ENCODE results near the gene SARS1. TPM values are rescaled to one million over a fixed set of nuclear protein-coding genes. Genes with fewer than 3 reads are reported as not detected.

SARS1 gene
- total and polyA plus RNA-seq, 2 of the 13 experiments (the other 11 are each of a cell fraction or from before 2014, with no cell fraction given) = 103 to 134 TPM

GRCh38 chr1:109277434-109278204 lies 63.9 kb downstream of the SARS1 start (continued):
- TF ChIP-seq DBP (CRISPR knock-in tag; IDR thresholded peaks at IDR 0.05; ENCODE audit: not compliant biosample characterization) = no peak
- TF ChIP-seq KAT7 (CRISPR knock-in tag; IDR thresholded peaks at IDR 0.05; ENCODE audit: borderline replicate concordance) = peak; percentile 46; the same call in 1 of the 2 replicates
- TF ChIP-seq PITX1 (CRISPR knock-in tag; IDR thresholded peaks at IDR 0.05) = peak; percentile 58; the same call in 1 of the 2 replicates
- TF ChIP-seq PRDM4 (CRISPR knock-in tag; IDR thresholded peaks at IDR 0.05; ENCODE audit: borderline replicate concordance) = no peak
- TF ChIP-seq SRSF4 (IDR thresholded peaks at IDR 0.05; ENCODE audit: low read depth, low read length, poor library complexity, severe bottlenecking) = no peak
- TF ChIP-seq ZMYM4 (CRISPR knock-in tag; IDR thresholded peaks at IDR 0.05) = peak; percentile 78; the same call in 1 of the 2 replicates
- peak; percentile 93 for TF ChIP-seq RAD21 (CRISPR knock-in tag; IDR thresholded peaks at IDR 0.05)
- peak; percentile 79 for TF ChIP-seq GATAD2A (CRISPR knock-in tag; IDR thresholded peaks at IDR 0.05)
- no peak for TF ChIP-seq HBP1 (CRISPR knock-in tag; IDR thresholded peaks at IDR 0.05; ENCODE audit: low read depth)
- no peak for TF ChIP-seq ZNF414 (CRISPR knock-in tag; IDR thresholded peaks at IDR 0.05)
- no peak for TF ChIP-seq PCBP1 (IDR thresholded peaks at IDR 0.05; ENCODE audit: borderline replicate concordance, low read depth, low read length)
- TF ChIP-seq GLMP (CRISPR knock-in tag; IDR thresholded peaks at IDR 0.05; ENCODE audit: borderline replicate concordance) = no peak
- TF ChIP-seq ZNF317 (CRISPR knock-in tag; IDR thresholded peaks at IDR 0.05) = peak; percentile 41; the same call in 1 of the 2 replicates
- TF ChIP-seq FLYWCH1 (CRISPR knock-in tag; IDR thresholded peaks at IDR 0.05) = no peak
- TF ChIP-seq SYNCRIP (IDR thresholded peaks at IDR 0.05; ENCODE audit: insufficient read depth, low read depth, low read length) = no peak
- TF ChIP-seq ZNF569 (CRISPR knock-in tag; IDR thresholded peaks at IDR 0.05; ENCODE audit: borderline replicate concordance) = 0 out of 2 replicates have a peak, but pooled peaks have one; percentile 24
- no peak for TF ChIP-seq ZNF878 (CRISPR knock-in tag; IDR thresholded peaks at IDR 0.05)
- no peak for TF ChIP-seq MEF2D (CRISPR knock-in tag; IDR thresholded peaks at IDR 0.05)
- peak; percentile 79 for TF ChIP-seq GABPB1 (CRISPR knock-in tag; IDR thresholded peaks at IDR 0.05)
- TF ChIP-seq SCMH1 (CRISPR knock-in tag; IDR thresholded peaks at IDR 0.05; ENCODE audit: borderline replicate concordance) = no peak
- no peak for TF ChIP-seq PRPF4 (IDR thresholded peaks at IDR 0.05; ENCODE audit: low read depth, low read length, poor library complexity, severe bottlenecking)
- no peak for TF ChIP-seq ZNF775 (CRISPR knock-in tag; IDR thresholded peaks at IDR 0.05; ENCODE audit: borderline replicate concordance)

Data from HepG2 (cell line).